Inflammatory macrophage treated with lipopolysaccharide for 4 hours (primary cell): ENCODE data around the gene CXXC5.
A peak's percentile ranks its signal among the peaks of the same experiment; 100 is the strongest.

Experiments
- DNase-seq: peaks from one replicate; pipeline ENCODE4 v3.0.0-alpha.2; 2020

The CXXC5 gene

DNA sequence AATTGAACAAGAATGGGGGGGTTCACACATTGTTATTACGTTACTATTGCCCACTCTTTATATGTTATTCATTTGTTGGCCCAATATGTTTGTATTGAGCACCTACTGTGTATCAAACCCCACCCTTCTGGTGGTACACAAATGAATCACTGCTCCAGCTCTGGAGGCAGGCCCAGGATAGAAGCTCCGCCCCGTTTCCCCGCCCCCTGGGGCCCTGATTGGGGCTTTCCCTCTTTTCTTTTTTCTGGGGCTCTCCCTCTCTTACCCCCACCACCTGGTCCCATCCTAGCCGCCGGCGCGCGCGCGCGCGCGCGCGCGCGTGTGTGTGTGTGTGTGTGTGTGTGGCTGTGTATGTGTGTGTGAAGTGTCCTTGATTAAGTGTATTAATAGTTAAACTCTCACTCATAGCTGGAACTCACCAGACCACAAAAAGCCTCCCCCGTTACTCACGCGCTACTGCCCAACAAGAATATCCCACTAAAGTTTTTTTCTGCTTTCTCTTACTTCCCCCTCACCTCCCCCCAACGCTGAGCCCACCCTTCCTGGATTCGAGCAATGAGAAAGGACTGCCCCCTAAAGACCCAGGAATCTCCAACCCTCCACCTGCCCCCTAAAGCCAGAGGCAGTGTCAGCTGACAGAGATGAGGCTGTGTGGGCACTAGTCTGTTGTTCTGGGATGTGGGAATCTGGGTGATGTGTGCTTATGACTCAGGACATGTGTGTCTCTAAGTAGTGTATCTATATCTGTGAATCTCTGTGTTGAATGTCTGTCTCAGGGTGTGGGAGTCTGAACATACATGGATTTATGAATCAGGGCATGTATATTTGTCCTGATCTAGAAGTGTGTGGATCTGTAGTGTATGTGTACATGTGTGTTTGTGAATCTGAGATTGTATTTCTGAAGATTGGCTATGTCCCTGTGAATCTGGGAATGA lies 4.0 kb downstream of the CXXC5 start:
- DNase-seq, result peak; percentile 89

DNA sequence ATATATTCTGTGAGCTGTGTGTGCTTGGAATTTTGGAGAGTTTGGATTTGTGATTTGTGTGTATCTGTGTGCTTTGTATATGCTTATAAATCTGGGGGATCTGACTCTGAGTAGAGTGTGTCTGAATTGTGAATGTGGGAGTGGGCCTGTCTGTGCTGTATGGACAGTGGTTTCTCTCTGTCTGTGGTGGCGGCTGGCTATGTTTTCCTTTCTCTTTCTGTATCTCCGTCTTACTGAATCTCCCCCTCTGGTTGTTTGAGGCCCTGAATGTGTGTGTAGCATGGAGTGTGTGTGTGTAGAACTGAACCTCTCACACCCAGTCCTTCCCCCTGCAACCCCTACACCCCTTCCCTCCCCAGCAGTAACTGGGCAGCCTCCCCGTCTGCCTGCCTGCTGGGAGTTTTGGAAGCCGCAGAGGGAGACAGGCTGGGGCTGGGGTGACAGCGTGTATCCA lies 4.7 kb downstream of the CXXC5 start:
- DNase-seq, result peak; percentile 69

DNA sequence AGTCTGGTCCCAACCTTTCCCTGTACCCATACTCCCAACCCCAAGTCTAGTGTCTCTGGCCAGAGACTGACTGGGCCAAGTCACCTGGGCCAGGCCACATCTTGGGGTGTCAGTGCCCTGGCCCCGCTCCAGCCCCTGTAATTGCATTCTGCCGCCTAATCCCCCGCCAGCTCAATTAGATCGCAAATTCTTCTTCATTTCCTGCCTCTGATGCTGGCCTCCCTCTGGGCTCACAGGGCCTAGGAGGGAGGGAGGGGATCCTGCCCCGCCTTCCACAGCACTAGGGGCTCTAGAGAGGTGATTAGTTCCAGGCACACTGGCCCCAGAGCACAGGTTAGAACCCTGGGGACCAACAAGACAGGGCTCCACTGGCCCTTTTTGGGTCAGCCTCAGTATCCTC lies 5.5 kb downstream of the CXXC5 start:
- DNase-seq, result no peak

DNA sequence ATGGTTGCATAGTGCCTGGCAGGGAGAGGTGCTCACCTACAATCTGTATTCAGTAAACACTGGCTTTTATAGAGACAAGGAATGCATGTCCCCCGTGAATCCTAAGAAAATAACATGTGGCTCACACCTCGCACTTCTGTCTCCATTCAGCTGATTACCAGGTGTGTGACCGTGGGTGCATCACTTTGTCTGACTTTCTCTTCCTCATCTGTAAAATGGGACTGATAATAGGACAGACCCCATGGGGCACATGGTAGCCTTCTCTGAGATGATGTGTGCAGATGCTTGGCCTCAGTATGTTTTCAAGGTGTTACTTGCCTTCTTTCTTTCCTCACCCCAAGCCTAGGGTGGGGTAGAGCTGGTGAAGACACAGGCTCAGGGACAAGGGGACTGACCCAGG lies 6.3 kb downstream of the CXXC5 start:
- no peak for DNase-seq

DNA sequence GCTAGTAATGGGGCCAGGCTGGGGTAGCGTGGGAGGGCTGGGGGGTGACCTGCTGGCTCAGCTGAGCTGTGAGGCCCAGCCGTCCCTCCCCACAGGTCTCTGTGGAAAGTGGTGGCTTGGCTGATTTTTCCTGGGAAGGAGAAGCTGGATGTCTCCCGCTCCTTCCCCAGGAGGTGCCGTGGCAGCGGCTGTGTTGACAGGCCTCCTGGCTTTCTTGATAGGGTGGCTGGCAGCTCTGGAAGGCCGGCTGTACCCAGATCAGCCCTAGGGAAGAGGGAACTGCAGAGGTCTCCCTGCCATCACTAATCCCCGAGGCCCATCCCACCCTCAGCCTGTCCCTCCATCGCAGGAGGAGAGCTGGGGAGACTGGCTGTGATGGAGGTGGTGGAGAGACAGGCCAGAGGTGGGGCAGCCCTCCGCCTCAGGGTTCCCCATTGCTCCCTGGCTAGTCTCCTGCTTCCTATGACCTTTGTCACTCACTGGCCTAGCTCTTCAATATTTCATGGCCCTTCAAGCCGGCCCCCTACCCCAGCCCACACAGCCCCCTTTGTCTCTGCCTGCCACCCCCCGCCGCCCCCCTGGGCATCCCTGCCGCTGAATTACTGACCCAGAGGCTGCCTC lies 6.8 kb downstream of the CXXC5 start:
- DNase-seq, result no peak

DNA sequence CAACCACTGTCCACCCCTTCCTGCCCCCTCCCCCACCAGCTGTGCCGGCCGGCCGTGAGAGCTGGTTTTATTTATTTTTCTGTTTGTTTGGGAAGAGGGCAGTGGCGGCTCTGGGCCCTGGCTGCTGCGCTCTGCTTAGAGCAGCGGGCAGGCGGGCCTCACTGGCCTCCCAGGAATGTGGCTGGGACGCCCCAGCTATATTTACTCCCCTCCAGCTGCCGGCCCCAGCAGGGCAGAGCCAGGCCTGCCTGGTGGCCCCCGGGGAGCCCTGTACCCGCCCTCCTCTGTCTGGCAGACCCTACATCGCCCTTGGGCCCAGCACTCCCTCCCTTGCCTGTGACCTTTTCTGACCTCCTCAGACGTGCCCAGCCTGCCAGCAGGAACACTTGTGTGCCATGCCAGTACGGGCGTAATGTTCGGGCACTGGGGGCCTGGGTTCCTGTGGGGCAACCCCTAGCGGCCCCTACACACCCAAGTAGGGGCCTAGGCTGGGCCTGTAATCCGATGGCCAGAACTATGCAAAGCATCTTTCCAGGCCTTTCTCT lies 7.7 kb downstream of the CXXC5 start:
- no peak for DNase-seq

DNA sequence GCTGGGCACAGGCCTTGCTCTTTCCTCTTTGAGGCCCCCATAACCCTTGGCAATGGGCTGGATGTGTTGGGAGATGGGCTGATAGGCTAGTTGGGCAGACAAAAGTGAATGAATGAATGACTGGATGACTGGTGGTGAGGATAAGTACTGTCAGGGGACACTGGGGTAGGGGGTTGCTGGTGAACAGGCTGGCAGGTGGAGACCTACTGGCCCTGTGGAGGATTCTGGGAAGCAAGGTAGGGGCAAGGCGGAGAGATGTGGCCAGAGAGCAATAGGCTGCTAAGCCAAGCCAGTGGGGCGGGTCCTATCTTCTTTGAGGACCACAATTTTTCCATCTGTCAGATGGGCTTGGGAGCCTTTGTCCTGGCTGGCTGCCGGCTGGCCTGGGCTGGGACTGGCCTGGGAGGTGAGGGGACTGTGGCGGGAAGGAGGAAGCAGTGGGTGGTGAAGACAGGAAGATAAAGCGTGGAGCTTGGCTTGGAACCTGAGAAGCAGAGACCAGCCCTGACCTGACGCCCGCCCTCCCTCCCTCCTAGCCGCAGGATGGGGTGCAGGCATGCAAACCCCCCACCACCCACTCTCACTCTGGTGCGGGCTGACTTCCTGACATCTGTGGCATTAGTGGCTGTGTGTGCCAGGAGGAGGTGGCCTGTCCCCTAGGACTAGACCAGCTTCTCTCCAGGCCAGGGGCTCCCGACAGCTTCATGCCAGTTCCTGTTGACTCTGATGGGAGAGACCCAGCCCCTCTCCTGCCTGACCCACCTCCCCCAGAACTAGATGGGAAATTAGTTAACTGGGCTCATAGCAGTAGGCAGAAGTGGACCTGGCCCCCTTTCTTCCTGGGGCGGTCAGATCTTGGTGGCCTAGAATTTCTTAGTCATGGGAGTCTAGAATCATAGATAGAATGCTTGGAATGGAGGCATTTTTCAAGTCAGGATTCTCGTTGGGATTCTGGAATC lies 9.5 kb downstream of the CXXC5 start:
- DNase-seq, result no peak

DNA sequence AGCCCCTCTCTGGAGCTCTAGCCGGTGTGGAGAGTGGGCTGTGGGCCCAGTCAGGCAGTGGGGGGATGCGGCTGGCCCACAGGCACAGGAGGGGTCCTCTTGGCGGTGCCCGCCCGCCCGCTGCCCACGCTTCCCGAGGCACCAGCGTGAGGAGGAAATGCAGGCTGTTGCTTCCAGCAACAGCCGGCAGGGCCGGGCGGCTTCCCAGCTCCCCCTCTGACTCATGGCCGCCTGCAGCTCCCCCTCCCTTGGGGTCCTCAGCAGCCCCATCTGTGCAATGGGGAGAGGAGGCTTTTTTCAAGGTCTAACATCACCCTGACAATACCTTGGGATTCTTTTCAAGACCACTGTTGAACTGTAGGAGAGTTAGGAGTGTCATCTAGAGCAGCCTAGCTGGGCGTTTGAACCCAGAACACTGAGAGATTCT lies 10.4 kb downstream of the CXXC5 start:
- DNase-seq, result no peak

DNA sequence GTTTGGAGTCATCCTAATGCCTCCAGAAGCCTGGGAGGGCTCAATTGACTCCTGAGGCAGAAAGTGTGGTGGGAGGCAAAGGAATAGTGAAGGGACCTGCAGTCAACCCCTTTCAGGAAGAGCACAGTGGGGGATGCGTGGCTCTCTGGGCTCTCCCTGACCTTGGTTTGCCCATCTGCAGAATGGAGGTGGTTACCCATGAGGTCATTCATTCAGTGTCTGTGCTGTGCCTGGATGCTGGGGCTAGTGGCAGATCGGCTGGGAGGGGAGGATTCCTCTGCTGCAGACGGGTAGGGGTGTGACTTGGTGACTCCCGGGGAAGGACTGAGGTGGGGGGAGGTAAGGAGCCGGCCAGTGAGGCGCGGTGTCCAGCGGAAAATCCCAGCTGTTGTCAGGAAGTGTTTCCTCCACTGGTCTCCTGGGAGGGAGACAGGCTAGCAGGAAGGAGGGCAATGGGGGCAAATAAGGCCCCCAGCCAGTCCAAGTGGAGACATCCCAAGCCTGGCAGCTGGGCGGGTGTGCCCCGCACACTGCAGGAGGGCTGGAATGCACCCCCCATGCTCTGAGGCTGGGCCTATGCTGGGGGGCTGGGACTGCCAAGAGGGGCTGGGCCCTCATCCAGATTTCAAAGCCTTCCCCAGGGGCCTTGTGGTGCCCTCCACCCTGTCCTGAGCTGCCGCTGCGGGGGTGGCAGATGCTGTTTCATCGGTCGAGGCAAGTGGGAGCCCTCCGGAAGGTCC lies 10.9 kb downstream of the CXXC5 start:
- DNase-seq, result peak; percentile 65

DNA sequence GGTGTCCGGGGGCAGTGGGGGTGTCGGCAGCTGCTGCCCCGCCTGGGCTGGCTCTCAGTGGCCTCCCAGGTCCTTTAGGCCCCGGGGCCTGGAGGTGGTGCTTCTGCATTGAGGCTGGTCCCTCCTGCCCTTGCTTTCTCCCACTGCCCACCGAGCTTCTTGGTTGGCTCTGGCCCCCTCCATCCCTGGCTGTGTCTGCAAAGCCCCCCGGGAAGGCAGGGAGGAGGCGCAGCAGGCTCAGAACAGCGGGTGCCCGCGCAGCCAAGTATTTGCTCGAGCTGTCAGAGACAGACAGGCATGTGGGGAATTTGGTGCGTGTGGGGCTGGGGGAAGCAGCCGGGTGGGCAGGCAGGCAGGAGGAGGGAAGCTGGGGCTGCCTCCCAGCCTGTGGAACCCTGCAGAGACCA lies 11.5 kb downstream of the CXXC5 start:
- DNase-seq, result no peak

DNA sequence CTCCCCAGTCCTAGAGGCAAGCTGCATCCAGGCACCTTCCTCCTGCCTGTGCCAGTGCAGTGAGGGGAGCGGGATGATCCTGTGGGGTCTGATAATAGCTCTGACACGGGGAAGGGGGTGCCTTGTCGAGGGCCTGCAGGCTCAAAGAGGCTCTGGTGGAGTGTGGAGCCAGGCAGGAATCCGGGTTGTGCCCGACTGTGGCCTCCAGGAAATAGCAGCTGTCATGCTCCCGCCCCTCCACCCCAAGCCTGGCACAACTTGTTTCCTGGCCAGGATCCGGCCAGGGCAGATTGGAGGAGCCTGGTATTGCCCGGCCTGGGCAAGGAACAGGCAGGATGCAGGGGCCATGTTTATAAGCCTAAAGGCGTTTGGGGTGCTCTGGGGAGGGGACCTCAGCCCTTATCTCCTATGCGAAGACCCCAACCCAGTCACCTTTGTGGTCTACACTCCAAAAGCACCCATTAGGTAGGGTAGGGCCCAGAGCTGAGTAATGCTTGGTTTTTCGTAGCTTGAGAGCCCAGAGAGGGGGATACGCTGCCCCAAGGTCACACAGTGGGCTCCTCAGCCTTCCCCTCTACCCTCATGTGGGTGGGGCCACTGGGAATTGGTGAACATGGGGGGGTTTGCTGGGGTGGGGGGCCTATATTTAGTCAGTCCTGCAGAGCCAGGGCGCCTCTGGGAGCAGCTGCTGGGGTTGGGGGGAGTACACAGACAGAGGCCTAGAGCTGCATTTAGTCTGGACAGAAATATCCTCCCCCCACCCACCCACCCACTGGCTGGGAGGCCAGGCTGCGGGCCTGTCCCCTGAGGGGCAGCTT lies 12.2 kb downstream of the CXXC5 start:
- DNase-seq, result no peak

DNA sequence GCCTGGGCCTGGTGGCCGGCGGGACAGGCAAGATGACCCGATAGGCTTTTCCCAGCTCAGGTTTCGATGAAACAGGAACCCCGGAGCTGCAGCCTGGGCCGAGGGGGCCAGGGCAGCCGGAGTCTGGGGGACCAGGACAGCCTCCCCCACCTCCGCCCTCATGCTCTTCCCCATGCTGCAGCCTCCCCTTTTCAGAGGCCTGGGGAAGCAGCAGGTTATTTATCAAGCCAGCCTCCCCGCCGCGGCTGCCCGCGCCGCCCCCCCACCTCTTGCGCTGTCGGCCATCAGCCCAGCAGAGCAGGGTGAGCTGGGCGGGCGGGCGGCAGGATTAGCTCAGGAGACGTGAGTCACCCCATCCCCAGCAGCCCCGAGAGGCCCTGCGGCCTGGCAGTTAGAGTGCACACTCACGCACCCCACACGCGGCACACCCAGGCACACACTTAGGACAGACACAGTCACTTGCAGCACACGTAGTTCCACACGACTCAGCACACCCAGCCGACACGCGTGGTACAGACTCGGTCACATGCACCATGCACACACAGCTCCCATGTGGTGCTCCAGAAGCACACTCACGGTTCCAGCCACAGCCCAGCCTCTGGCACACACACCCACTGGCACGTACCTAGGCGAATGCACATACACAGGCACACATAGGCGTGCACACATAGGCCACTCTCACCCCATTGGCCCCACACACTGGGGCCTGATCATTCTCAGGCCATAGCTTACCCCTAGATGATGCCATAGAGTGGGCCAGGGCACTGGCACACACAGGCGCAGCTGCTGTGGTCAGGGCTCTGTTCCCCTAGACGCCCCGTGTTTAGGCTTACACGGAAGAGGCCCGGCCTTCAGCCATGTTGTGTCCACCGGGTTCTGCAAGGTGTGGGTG lies 13.0 kb downstream of the CXXC5 start:
- peak; percentile 91 for DNase-seq

DNA sequence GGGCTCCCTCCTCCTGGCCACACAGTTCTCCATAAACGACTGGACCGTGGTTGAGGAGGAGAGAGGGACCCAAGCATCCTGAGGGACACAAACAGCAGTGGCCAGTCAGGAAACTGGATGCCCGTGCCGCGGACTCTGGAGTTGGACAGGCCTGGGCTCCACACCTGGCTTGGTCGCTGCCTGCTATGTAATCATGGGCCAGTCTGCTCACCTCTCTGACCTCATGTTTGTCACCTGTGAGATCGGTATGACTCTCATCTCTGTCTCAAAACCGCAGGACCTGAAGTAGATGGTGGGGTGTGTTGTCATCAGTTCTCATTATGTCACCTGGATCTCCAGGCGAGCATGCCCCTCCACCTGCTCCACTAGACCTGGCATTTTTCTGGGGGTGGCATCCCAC lies 14.5 kb downstream of the CXXC5 start:
- no peak for DNase-seq

DNA sequence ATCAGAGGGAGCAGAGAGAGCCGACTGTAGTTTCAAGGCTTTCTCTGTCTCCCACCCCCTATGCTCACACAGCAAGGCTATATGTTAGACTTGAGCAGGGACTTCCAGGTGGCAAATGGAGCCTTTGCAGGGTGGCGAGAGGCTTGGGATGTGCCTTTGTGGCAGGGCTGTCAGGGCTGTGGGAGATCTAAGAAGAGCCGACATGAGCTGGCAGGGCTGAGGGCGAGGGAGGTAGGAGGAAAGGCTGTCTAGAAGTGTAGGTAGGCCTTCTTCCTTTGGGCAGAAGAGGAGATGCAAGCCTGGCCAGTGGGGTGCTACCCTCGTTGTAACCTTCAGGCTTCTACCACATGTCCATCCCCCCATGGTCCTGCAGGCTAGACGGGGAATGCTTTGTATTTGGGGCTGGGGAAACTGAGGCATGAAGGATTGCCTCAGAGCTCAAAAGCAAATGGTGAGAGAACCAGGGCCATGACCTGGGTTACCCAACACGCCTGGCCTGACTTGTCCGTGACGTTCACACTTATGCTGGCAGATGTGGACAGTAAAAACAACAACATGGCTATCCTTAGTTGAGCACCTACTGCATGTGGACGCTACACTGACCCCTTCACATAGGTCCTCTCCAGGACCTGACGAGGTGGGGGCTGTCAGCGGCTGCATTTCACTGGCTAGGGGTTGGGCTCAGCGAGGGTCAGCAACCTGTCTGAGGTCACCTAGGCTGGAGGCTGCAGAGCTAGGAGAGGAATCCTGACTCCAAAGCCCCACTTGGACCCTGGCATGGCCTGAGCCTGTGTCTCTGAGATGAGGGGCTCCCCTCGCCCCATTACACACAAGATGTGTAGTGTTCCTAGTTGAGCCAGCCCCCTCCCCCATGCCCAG lies 15.3 kb downstream of the CXXC5 start:
- DNase-seq, result peak; percentile 27

DNA sequence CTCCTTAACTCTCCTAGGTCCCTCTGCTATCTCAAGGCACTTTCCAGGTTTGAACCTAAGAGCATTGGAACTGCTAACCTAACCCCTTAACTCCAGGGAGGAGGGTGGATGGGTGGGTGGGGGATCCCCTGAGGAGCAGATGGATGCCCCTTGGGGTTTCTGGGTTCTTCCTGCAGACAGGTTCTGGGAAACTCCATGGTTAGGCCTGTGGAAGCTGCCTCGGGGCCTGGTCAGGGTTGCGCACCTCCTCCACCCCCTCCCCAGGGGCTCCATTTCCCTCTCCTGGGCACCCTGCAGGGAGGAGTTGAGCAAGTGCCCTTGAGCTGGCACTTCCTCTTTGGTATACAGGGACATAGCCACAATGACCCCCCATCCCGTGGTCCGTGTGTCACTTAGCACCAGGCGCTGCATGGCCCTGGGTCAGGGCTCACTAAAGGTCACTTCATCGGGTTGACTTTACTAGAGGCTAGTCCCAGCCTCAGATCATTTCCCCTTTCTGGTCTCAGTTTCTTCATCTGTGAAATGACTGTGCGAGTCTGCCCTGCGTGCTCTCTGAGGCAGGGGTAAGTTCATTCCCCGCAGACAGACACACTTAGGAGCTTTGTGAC lies 16.0 kb downstream of the CXXC5 start:
- peak; percentile 100 for DNase-seq

DNA sequence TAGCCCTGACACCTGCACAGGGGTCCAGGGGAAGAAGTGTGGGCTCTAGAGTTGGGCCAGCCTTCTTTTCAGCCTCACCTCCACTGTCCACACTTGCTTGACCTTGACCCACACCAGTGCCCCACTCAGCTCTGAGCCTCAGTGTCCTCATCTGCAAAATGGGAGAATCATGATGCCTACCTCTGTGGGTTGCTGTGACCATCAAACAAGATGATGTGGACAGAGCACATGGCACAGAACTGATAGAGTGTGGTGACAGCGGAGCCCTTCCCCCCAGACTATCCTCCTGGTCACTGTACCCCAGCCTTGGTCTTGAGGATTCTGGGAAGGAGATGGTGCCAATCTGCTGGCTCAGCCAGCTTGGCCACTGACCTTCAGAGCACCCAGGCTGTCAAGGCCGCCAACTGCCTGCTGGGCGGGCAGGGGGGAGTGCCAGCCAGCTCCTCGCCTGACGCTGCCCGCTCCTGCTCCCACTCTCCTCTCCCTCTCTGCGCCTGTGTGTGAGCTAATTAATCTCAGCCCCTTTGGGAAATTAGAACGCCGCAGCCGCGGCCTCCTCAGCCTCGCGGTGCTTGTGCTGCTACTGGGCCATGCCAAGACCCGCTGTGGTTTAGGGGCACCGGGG lies 16.7 kb downstream of the CXXC5 start:
- no peak for DNase-seq

DNA sequence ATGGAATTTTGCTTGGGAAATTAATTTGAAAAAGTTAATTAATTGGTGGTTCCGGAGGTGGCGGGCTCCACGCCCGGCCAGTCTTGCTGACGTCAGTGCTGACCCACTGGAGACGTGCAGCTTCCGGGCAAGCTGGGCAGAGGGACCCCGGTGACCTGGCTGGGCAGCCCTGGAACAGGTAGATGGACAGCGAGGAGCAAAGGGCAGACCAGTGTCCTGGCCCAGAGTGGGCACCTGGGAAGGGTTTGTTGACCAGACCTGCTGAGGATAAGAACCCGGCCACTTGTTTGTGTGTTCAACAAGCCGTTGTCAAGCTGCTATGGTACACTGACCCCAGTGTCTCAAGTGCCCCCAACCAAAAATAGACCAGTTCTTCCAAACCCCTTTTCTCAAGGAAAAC lies 17.5 kb downstream of the CXXC5 start:
- no peak for DNase-seq

DNA sequence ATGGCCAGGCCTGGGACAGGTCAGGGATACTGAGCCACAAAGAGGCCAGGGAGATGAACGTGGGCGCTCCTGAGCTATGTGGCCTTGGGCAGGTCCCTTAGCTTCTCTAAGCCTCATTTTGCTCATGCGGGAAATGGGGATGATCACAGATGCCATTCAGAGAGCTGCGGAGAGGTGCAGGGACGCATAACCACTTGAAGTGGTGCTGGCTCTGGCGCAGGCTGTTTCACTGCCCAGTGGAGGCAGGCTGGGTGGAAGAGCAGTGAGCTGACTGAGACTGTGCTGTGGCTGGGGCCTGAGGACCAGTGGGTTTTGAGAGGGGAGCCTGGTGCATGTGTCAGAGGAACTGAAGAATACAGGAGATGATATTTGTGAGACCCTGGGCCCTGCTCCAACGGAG lies 18.4 kb downstream of the CXXC5 start:
- DNase-seq, result no peak
